Right lobe of liver (tissue), 4 donors: ENCODE results near the gene MTMR2.

Source experiments
- POLR2A ChIP-seq: fragments of 450-650 bp; IDR thresholded peaks from one replicate; pipeline ENCODE4 v1.6.1; 2017; ENCODE audit warnings: antibody characterized with exemption, mild to moderate bottlenecking
- TF ChIP-seq, protein P1 (sequence below), 4 donors: fragments of 200-600 bp in 3 of 4; fragments of 450-650 bp in 1 of 4; IDR thresholded peaks; one replicate each; pipeline versions ENCODE4 v1.5.1 to v1.8.0; 2016 to 2022; ENCODE audit warnings: antibody characterized with exemption in 4 of 4, mild to moderate bottlenecking in 2 of 4
- donor health status: DM: no; HTN: no; CAD: no.
- donor health status: DM: no; HTN: no; CAD: no.
- donor health status: DM: no; HTN: yes; CAD: no.

DNA sequence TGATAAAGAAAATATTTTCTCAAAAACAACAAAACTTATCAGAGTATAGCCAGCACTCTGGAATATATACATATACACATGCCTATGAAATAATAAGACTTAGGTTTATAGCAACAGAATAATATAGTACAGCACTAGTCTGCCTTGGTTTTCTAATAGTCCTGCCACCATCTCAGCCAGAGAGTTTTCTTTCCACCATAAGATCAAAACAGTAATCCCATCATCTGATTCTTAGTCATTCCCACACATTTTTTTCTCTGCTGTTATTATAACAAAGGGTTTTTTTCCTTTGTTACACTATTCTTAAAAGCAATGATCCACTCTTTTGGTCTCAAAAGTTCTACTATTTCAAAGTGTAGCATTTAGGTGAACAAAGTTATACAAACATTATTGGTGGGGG lies 15.1 kb downstream of the MTMR2 start:
- TF ChIP-seq POLR2A: no peak
- TF ChIP-seq, protein P1, sequence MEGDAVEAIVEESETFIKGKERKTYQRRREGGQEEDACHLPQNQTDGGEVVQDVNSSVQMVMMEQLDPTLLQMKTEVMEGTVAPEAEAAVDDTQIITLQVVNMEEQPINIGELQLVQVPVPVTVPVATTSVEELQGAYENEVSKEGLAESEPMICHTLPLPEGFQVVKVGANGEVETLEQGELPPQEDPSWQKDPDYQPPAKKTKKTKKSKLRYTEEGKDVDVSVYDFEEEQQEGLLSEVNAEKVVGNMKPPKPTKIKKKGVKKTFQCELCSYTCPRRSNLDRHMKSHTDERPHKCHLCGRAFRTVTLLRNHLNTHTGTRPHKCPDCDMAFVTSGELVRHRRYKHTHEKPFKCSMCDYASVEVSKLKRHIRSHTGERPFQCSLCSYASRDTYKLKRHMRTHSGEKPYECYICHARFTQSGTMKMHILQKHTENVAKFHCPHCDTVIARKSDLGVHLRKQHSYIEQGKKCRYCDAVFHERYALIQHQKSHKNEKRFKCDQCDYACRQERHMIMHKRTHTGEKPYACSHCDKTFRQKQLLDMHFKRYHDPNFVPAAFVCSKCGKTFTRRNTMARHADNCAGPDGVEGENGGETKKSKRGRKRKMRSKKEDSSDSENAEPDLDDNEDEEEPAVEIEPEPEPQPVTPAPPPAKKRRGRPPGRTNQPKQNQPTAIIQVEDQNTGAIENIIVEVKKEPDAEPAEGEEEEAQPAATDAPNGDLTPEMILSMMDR (IDR thresholded peaks at IDR 0.05): no peak
